Right hindlimb (tissue), 1 donor: ENCODE measurements around the gene EYA2.

Source experiments
- DNase-seq: peaks from one replicate; pipeline ENCODE4 v3.0.0-alpha.2; 2018

Gene EYA2

DNA sequence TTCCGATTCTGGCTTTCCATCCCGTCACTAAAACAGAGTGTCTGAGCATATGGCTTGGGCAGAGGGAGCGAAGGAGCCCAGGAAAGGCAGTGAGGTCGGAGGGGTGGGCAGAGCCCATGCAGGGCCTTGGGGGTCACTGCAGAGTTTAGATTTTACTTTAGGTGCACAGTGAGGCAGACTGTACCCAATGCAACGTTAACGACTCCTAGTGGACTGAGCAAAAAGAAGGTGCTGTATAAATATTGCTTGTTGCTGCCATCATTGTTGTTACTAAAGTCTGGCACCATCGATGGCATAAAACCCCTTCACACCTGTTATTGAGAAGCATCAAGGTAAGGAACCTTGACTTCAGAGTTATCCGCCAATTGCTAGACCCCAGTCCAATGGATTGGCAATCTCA, 119.0 kb downstream of the EYA2 start:
- DNase-seq: no peak

DNA sequence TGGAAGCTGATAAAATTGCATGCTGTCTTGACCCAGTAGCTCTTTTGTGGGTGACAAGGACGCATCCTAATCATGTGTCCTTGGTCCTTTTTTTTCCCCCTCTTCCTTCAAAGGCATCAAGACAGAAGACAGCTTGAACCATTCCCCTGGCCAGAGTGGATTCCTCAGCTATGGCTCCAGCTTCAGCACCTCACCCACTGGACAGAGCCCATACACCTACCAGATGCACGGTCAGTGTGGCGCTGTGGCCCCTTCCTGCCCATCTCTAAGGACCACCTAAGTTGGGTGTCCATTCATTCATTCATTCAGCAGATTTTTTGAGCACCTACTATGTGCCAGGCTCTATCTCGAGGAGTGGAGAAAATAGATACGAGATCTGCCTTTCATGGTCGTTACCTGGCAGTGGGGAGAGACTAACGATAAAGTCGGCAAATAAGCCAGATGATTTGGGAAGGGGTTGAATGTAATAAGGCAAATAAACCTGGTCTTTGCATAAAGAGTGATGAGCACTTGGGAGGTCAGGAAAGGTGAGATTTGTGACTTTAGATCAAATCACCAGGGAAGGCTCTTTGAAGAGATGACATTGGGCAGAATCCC, 121.5 kb downstream of the EYA2 start:
- DNase-seq: no peak

- DNase-seq: no peak
These were observed 123.7 kb downstream of the EYA2 start for GRCh38 chr20:47018381-47018780.

DNA sequence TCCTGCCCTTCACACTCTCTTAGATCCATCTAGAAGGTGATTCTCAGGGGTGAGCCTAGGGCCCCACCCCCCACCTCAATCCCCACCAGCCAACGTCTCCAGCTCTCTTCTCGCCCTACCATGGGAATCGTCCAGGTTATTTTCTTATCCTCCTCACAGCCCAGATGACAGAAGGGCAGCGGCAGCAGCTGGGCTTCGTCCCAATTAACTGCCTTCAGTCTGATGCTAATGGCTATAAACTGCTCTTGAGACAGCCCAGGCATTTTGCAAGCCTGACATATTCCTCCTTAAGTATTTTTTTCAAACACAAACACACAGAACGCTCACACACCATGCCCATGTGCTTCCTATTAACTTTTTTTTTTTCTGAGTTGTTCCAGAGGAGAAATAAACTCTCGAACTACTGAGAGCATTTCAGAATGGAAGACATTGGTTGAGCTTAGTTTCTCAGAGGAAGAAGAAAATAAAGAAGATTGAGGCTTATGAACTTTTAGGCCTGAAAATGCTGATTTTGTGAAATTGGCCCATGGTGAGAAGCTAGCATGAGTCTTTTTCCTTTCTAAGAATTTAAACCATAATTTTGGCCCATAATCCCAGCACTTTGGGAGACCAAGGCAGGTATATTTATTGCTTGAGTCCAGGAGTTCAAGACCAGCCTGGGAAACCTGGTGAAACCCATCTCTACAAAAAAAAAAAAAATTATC, 124.6 kb downstream of the EYA2 start:
- peak; percentile 43 for DNase-seq

- no peak for DNase-seq
These were observed 125.6 kb downstream of the EYA2 start for GRCh38 chr20:47020231-47020630.

DNA sequence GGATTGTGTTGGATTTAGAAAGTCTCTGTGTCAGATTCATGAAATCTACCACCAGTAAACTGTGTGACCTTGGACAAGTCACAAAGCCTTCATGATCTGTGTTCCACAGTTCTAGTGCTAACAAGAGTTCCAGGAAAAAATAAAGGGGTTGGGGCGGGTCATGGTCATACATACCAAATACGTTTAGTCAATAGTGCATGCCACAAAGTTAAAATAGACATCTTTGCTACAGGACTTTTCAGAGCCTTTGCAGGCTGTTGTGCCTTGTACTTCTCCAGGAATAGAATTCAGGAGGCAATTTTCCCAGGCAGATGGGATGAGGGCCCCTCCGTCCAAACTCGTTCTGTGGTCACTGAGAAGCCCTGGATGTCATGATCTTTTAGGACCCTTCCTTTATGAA, 127.2 kb downstream of the EYA2 start:
- DNase-seq: no peak

GRCh38 chr20:47024461-47024937, 129.9 kb downstream of the EYA2 start:
- peak; percentile 67 for DNase-seq

DNA sequence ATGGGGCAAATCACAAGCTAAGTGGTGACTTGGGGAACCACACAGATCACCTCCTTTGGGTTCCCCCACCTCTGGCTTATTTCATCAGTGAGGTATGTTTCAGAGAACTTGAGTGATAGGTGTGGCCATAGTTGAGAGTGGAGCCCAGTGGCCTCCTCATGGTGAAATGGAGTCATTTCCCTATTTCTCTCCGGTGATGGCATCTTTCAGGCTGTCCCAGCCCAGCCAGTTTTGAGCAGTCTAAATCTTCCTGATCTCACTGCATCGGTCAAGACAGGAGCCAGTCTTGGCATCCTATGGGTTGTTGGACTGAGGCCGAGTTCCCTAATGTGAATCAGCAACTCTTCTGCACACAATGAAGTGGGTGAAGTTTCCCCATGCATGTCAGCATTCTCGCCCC, 132.4 kb downstream of the EYA2 start:
- DNase-seq: peak; percentile 40

DNA sequence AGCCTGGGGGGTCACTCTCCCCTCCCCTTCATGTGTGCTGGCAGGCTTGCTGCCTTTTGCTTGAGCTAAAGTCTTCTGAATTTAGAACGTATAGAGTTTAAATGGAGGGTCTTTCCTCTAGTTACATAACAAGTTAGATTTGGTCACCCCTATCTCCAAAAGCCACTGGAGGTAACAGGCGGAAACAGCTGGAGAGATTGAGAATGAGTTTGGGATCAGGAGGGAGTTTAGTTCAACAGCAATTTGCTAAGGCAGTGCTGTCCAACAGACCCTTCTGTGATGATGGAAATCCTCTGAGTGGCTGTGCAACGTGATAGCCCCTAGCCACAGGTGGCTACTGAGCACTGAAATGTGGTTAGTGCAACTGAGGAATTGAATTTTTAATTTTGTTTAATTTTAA, 132.8 kb downstream of the EYA2 start:
- no peak for DNase-seq

DNA sequence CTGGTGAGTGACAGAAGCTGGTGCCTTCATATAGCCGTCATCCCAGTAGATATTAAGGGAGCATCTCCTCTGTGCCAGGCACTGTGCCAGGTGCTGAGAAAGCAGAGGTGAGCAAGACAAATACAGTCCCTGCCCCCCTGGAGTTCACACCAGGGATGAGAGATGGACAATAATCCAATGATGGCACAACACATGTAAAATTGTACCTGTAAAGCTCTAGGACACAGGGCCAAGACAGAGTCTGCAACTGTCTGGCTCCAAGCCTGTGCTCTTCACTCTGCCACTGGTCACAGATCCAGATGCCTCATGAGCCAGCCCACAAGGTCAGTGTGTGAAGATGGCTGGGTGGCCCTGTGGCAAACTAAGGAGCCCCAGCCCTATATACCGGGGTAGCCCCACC, 133.8 kb downstream of the EYA2 start:
- DNase-seq: no peak

GRCh38 chr20:47029845-47030244, 135.2 kb downstream of the EYA2 start:
- DNase-seq: no peak

DNA sequence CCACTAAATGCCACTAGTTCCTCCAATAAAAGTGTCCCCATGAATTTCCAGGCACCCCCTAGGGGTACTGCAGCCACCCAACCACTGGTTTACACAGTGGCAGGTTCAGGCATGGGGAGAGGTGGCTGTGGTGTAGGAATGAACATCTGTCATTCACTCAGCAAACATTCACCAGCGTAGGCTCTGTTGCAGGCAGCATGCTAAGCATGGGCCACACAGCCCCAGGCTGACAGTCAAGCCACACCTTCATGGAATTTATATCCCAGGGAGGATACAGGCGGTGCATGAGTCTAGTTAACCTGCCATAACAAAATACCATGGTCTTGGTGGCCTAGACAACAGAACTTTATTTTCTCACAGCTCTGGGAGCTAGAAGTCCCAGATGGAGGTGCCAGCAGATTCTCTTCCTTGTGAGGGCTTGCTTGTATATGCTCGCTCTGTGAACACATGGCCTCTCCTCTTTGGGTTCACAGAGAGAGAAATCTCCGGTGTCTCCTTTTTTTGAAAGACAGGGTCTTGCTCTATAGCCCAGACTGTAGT, 135.7 kb downstream of the EYA2 start:
- DNase-seq: no peak

GRCh38 chr20:47031004-47031403, 136.4 kb downstream of the EYA2 start:
- DNase-seq: no peak

DNA sequence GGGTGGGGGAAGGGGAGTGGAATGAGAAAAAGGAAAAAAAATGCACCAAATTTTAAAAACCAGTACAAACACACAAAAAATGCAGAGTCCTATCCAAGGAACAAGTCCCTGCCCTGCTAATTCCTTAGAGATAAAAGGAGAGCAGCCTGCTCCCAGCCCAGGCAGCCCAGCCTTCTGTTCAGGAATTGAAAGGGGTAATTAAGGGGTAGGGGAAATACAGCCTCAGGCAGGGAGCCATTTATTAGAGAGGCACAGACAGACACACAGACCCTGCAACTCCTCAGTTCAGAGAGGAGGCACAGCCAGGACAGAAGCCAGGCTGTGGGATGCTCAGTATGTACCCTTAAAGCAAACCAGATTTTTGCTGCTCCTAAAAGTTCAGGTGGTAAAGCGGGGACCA, 137.2 kb downstream of the EYA2 start:
- DNase-seq: no peak

DNA sequence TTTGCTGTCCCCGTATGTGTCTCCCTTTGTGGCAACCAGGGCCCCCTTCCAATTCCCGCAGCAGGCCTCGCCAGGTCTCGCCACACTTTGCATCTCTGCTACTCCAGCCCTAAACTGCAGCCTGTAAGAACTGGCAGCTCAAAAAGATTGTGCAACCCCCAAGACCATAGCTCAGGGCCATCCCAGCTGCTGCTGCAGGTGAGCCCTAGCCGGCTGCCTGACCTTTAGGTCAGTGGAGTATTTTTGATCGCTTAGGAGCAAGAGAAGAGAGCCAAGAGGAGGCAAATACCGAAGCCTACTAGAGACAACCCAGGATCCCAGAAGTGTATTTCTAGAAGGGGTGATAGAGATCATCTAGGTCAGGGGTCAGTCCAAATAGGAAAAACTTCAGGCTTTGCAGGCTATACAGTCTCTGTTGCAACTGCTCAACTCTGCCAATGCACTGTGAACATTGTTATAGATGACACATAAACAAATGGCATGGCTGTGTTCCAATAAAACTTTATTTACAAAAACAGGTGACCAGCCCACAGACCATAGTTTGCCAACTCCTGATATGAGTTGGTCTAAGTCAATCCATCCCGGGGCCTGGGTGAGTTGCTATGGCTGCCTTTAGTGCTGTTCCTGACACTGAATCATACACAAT, 138.4 kb downstream of the EYA2 start:
- DNase-seq: no peak

DNA sequence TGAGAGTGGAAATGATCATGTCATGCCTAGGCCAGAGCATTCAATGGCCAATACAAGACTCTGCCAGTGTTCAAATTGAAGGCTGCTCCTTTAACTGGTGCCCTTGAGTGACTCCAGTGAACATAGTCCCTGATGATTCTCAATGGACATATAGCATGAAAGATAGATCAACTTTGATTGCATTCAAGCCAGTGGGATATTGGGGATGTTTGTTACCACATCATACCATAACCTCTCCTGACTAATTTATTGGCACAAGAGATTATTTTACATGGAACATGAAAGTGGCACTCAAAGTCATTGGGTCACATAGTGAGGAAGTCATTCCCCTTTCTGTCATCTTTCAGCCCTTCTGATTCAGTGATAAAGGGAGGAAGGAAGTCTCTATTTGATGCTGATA, 139.0 kb downstream of the EYA2 start:
- DNase-seq: no peak

DNA sequence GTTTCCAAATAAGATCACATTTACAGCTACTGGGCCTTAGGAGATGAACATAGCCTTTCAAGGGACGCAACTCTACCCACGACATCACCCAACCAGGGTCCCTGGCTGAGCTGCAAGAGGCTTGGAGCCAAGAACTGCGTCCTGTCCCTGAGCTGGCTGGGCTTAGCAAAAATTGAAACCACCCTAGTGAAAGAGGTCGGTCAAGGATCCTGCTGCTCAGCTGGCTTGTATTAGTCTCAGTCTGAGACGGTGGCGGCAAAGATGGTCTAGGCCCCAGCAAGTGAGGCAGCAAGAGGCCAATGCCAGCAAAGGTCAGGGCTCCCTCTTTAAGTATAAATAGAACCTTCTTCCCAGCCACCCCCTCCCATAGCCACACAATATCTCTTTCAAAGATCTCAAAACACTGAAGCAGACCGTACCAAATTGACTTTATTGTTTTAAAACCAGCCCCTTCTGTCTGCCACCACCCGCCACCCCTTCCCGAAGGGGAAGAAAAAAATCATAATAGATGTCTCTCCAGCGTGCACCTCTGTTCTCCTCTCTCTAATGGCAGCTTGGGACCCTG, 140.5 kb downstream of the EYA2 start:
- no peak for DNase-seq

DNA sequence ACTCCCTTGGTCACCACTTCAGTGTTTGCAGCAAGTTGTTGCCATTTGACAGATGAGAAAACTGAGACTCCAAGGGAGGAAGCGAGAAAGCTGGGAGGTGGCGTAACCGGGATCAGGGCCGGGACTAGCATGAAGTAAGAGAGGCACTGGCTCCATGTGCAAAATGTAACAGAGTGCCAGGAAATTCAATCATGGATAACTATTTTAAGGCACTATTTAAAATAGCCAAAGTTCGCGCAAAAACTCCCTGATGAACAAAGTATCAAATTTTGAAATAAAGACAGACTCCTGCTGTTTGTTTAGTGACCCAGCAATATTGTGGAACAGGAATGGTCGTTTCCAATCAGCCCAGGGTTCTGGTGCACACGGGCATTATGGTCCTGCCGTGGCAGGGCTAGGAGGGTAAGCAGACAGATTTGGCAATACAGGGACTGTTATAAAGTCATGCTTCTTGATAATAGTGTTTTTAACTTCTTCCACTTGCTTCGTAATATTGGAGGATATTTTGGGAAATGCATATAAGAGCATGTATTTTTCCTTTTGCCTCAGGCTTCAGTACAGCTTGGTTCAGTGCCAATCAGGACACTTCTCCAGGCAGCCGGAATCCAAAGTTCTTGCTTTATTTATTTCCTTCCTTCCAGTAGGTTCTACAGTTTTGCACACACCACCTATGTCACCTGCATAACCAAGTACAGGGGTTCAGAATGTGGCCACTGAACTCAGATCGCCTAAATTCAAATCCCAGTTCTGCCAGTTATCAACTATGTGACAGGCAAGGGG, 141.6 kb downstream of the EYA2 start:
- no peak for DNase-seq

DNA sequence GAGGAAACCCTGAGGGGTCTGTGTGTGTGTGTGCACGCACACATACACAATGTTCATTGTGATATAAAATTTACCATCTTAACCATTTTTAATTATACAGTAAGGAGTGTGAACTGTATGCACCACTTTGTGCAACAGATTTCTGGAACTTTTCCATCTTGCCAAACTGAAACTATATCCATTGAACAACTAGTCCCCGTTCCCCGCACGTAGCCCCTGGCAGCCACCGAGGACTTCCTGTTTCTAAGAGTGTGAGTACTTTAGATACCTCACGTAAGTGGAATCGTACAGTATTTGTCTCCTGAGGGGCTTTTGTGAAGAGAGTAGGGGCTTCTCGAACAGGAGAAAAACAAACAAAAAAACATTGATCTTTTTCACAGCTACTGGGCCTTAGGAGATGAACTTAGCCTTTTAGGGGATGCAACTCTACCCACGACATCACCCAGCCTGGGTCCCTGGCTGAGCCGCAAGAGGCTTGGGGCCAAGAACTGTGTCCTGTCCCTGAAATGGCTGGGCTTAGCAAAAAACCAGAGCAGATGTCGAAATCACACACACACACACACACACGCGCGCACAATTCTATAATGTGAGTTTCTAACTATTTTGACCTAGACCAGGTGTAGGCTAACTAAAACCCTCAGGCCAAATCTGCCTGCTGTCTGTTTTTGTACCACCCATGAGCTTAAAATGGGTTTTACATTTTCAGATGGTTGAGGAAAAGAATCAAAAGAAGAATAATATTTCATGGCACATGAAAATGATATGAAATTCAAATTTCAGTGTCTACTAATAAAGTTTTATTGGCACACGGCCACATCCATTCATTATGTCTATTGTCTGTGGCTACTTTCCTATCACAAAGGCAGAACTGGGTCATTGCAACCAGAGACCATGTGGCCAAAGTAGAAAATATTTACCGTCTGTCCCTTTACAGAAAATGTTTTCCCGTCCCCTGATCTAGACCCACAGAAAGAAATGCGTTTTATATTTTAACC, 144.2 kb downstream of the EYA2 start:
- no peak for DNase-seq

DNA sequence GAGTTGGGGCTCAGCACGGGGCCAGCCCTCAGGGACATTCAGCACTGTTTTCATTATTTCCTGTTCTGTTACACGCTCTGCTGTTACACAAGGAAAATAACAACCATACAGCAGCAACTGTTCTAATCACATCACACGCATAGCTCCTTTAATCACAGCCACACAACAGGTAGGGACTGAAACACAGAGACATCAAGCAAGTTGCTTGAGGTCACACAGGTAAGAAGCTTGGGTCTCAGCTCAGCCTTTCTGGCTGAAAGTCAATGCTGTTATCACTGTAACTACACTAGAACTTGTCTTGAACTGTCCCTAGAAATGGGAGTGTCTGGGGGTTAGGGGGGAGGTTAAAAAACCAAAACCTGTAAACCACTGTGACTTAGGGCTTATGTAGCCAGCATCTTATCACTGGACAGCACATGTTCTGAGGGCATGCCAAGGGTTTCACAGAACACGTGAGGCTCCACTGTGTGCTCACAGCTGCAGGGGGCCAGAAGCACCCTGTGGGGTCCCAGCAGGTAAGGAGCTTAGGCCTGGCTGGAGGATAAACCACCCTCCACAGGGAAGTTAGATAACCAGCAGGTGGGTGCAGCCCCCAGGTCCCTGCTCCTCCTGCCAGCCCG, 146.0 kb downstream of the EYA2 start:
- no peak for DNase-seq

DNA sequence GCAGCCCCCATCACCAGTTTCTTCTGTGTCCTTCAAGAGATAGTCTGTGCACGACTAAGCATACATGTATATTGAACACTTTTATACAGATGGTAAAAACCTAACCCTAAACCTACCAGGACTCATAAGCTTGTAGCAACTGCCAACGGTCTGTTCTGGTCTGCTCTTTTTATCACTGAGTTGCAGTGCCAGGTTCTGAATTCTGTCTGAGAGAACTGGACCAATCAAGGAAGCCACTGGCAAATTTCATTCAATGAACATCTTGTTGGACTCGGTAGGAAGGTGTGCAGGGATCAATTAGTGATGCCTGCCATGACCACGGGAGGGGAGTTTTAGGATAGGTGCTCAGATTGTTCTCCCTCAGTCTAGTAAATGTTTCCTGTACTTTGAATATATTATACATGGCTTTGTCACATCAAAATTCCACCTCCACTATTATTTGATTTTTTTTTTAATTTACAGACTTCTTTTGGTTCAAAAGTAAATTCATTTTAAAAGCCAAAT, 146.8 kb downstream of the EYA2 start:
- DNase-seq: no peak
